RWPE2 (cell line): ENCODE data around the gene ZBTB46.

Experiments
- ATAC-seq: fragments of 200-7000 bp; cut with Tn5 transposase; 3 replicates; pipeline ENCODE4 v1.9.1; 2021; ENCODE audit warnings: low read depth
- DNase-seq: peaks from one replicate; pipeline ENCODE4 v3.0.0-alpha.2; 2020; ENCODE audit warnings: low spot score
- H3K27ac ChIP-seq: fragments of 450-650 bp; 2 replicates; pipeline ENCODE4 v1.5.1; 2017; ENCODE audit warnings: mild to moderate bottlenecking; ENCODE audit not compliant: poor library complexity, severe bottlenecking
- H3K27me3 ChIP-seq: fragments of 250-450 bp; sonication (Bioruptor Pico); 2 replicates; pipeline ENCODE4 v1.5.1; 2021; ENCODE audit warnings: mild to moderate bottlenecking, moderate library complexity; ENCODE audit not compliant: insufficient read depth, poor library complexity, severe bottlenecking
- H3K36me3 ChIP-seq: fragments of 250-450 bp; sonication (Bioruptor Pico); 2 replicates; pipeline ENCODE4 v1.5.1; 2020; ENCODE audit warnings: low read depth, mild to moderate bottlenecking, moderate library complexity
- H3K4me1 ChIP-seq: fragments of 250-450 bp; sonication (Bioruptor Pico); 2 replicates; pipeline ENCODE4 v1.5.1; 2021; ENCODE audit warnings: mild to moderate bottlenecking, moderate library complexity; ENCODE audit not compliant: insufficient read depth, poor library complexity, severe bottlenecking
- H3K4me3 ChIP-seq: fragments of 250-450 bp; sonication (Bioruptor Pico); 2 replicates; pipeline ENCODE4 v1.5.1; 2021; ENCODE audit warnings: mild to moderate bottlenecking, moderate library complexity; ENCODE audit not compliant: severe bottlenecking
- H3K9me3 ChIP-seq: fragments of 250-450 bp; sonication (Bioruptor Pico); 2 replicates; pipeline ENCODE4 v1.5.1; 2021; ENCODE audit warnings: mild to moderate bottlenecking, moderate library complexity; ENCODE audit not compliant: severe bottlenecking
- TF ChIP-seq, protein P1 (sequence below): fragments of 450-650 bp; IDR thresholded peaks from one replicate; pipeline ENCODE4 v1.5.1; 2017; ENCODE audit warnings: mild to moderate bottlenecking, moderate library complexity; ENCODE audit not compliant: poor library complexity, severe bottlenecking

ZBTB46 gene

DNA sequence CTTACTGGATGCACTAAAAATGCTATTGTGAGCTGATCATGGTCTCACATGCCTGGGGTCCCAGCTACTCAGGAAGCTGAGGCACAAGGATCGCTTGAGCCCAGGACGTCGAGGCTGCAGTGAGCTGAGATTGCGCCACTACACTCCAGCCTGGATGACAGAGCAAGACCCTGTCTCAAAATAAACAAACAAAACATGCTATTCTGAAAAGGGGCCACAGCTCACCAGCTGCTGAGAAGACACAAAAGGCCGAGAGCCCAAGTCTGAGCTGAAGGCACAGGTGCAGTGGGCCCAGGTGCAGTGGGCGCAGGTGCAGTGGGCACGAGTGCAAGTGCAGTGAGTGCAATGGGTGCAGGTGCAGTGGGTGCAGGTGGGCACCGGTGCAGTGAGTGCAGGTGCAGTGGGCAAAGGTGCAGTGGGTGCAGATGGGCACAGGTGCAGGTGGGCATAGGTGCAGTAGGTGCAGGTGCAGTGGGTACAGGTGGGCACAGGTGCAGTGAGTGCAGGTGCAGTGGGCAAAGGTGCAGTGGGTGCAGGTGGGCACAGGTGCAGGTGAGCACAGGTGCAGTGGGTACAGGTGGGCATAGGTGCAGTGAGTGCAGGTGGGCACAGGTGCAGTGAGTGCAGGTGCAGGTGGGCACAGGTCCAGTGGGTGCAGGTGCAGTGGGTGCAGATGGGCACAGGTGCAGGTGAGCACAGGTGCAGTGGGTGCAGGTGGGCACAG, 16.0 kb downstream of the ZBTB46 start:
- H3K9me3 ChIP-seq = no peaks in the 10 kb centered on the region
- TF ChIP-seq, protein P1, sequence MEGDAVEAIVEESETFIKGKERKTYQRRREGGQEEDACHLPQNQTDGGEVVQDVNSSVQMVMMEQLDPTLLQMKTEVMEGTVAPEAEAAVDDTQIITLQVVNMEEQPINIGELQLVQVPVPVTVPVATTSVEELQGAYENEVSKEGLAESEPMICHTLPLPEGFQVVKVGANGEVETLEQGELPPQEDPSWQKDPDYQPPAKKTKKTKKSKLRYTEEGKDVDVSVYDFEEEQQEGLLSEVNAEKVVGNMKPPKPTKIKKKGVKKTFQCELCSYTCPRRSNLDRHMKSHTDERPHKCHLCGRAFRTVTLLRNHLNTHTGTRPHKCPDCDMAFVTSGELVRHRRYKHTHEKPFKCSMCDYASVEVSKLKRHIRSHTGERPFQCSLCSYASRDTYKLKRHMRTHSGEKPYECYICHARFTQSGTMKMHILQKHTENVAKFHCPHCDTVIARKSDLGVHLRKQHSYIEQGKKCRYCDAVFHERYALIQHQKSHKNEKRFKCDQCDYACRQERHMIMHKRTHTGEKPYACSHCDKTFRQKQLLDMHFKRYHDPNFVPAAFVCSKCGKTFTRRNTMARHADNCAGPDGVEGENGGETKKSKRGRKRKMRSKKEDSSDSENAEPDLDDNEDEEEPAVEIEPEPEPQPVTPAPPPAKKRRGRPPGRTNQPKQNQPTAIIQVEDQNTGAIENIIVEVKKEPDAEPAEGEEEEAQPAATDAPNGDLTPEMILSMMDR = no peak
- H3K4me1 ChIP-seq = no peaks in the 10 kb centered on the region
- DNase-seq (no peak), ATAC-seq (no peak)
- peaks cover 12% of the 10 kb centered on the region for H3K27me3 ChIP-seq
- H3K36me3 ChIP-seq = no peaks in the 10 kb centered on the region
- no peak overlapping the region for H3K4me3 ChIP-seq
- no peak overlapping the region for H3K27ac ChIP-seq

DNA sequence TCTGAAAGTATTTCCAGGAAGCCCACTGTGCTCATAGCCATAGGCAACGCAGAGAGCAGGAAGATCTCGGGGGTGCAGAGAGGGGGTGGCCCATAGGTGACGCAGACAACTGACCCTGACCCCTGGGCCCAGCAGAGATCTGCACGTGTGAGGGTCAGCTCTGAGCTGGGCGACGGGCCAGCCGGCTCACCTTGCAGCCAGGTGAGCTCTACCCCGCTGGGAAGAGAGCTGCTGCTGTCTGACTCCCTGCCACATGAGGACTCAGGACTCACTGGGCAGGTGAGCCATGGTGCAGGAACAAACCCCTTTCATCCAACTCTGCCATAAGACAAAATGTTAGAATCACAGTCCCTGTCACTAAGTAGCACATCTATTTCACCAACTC, 19.6 kb downstream of the ZBTB46 start:
- Histone ChIP-seq H3K36me3 (no peaks in the 10 kb centered on the region), H3K4me1 (no peaks in the 10 kb centered on the region), H3K4me3 (no peak overlapping the region), H3K9me3 (no peaks in the 10 kb centered on the region), H3K27ac (no peak overlapping the region), H3K27me3 (no peaks in the 10 kb centered on the region)
- TF ChIP-seq, protein P1 = no peak
- DNase-seq (no peak), ATAC-seq (peak; percentile 26; the same call in 2 of the 3 replicates)

DNA sequence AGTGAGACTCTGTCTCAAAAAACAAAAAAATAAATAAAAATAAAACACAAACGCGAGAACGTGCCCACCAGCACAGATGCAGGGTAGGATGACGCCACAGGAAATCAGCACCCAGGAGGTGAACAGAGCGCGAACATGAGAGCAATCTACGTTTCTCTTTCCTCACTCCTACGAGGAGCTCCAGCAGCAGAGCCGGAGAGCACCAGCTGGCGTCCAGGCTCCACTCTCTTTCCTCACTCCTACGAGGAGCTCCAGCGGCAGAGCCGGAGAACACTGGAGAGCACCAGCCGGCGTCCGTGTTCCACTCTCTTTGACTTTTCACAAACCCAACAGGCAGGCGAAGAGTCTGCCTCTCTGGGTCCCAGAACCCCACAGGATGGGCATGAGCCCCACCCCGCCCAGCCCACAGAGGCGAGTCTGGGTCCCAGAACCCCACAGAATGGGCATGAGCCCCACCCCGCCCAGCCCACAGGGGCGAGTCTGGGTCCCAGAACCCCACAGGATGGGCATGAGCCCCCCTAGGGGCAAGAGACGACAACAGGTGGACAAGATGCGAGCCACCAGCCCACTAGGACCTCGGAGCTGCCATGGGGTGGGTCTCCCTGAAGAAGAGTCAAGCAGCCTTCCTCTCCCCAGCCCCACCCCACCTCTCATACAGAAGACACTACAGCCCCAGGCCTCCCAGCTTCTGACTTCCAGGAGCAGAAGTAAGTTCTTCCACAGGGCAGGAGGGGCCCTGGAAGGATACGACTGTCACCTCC, 20.2 kb downstream of the ZBTB46 start:
- Histone ChIP-seq H3K27me3 (no peaks in the 10 kb centered on the region), H3K4me3 (no peak overlapping the region), H3K36me3 (no peaks in the 10 kb centered on the region), H3K9me3 (no peaks in the 10 kb centered on the region), H3K4me1 (no peaks in the 10 kb centered on the region), H3K27ac (no peak overlapping the region)
- TF ChIP-seq, protein P1 = no peak
- peak; percentile 83 for DNase-seq
- ATAC-seq = peak; percentile 16; the same call in 2 of the 3 replicates

DNA sequence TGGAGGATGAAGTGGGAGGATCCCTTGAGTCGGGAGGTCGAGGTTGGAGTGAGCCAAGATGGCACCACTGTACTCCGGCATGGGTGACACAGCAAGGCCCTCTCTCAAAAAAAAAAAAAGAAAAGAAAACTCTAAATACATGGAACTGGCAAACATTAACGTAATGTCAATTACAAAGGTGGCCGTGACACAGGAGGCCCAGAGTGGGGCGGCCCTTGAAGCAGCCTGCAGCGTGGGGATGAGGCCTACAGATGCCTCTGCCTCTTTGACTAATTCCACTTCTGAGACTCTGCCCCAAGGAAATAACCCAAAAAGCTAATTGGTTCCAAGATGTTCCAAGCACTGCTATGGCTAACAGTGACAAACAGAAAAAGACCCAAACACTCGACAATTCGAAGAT, 21.2 kb downstream of the ZBTB46 start:
- Histone ChIP-seq H3K36me3 (no peaks in the 10 kb centered on the region), H3K9me3 (no peaks in the 10 kb centered on the region), H3K4me3 (no peak overlapping the region), H3K27me3 (no peaks in the 10 kb centered on the region), H3K27ac (no peak overlapping the region), H3K4me1 (no peaks in the 10 kb centered on the region)
- TF ChIP-seq, protein P1 = no peak
- DNase-seq (no peak), ATAC-seq (no peak)
